GM12878 (cell line): ENCODE measurements around the gene ZSCAN10. TPM values are rescaled to one million over a fixed set of nuclear protein-coding genes. Genes with fewer than 3 reads are reported as not detected.

Experiments used
- ATAC-seq: fragments of 200-7000 bp; cut with Tn5 transposase; 3 replicates; pipeline ENCODE4 v1.9.1; 2020; ENCODE audit warnings: mild to moderate bottlenecking, moderate library complexity
- BruUV-seq: library from RNA; stranded (reverse); fragments of 400-500 nt; replicated peaks from 2 replicates; lab custom pipeline; 2021; lab: Mats Ljungman, UMichigan
- CTCF ChIA-PET: fragments of 300-600 bp; sonication (Branson Sonifier 250); formaldehyde crosslinking; extraction: SDS; loops from one replicate; lab custom pipeline; 2021; ENCODE audit warnings: inconsistent platforms; lab: Yijun Ruan, JAX
- POLR2A ChIA-PET: fragments of 350-600 bp; formaldehyde crosslinking; extraction: SDS; loops from one replicate; lab custom pipeline; 2021; ENCODE audit warnings: inconsistent platforms; lab: Charles Lee
- RAD21 ChIA-PET: fragments of 300-600 bp; sonication (Branson Sonifier 250); formaldehyde crosslinking; loops from one replicate; lab custom pipeline; 2023; ENCODE audit warnings: antibody characterized with exemption; ENCODE audit not compliant: unreplicated experiment; lab: Charles Lee
- SMC1A ChIA-PET: fragments of 300-600 bp; sonication (Branson Sonifier 250); formaldehyde crosslinking; loops from one replicate; lab custom pipeline; 2023; ENCODE audit not compliant: unreplicated experiment, uncharacterized antibody; lab: Charles Lee
- DNase-seq: peaks from one replicate; pipeline ENCODE4 v3.0.0-alpha.2; 2011; ENCODE audit warnings: low read depth, low spot score
- FAIRE-seq: peaks from 3 replicates; lab custom pipeline; 2011; peaks lifted over from hg19 to GRCh38; lab: Jason Lieb, UNC
- H2AFZ ChIP-seq: 2 replicates; pipeline ENCODE4 v1.6.0; 2011; ENCODE audit warnings: low read depth, low read length, control low read depth; ENCODE audit not compliant: control insufficient read depth
- H3K27ac ChIP-seq: 2 replicates; pipeline ENCODE4 v1.5.1; 2011; ENCODE audit warnings: control low read depth; ENCODE audit not compliant: control insufficient read depth, insufficient read depth
- H3K27me3 ChIP-seq, 2 experiments: replicated peaks in 1 of 2; 2 replicates each; pipeline versions ENCODE4 v1.6.0 to v1.6.1; 2011; ENCODE audit warnings: low read length in 1 of 2; ENCODE audit not compliant: control insufficient read depth in 2 of 2, insufficient read depth in 2 of 2
- H3K36me3 ChIP-seq, 2 experiments: 2 replicates each; pipeline ENCODE4 v1.5.1; 2011; ENCODE audit warnings: low read length in 1 of 2; ENCODE audit not compliant: control insufficient read depth in 2 of 2, insufficient read depth in 2 of 2
- H3K4me1 ChIP-seq: 2 replicates; pipeline ENCODE4 v1.6.1; 2011; ENCODE audit warnings: mild to moderate bottlenecking, low read length, moderate library complexity, mixed read lengths; ENCODE audit not compliant: control insufficient read depth, insufficient read depth
- H3K4me2 ChIP-seq: 2 replicates; pipeline ENCODE4 v1.6.0; 2011; ENCODE audit warnings: control low read depth; ENCODE audit not compliant: control insufficient read depth, insufficient read depth
- H3K4me3 ChIP-seq: fragments of 200-600 bp; sonication (generic); 2 replicates; pipeline ENCODE4 v1.5.1; 2016
- H3K79me2 ChIP-seq: 2 replicates; pipeline ENCODE4 v1.6.0; 2011; ENCODE audit warnings: low read length; ENCODE audit not compliant: control insufficient read depth, insufficient read depth
- H3K9ac ChIP-seq: 2 replicates; pipeline ENCODE4 v1.8.0; 2011; ENCODE audit warnings: low read length, control low read depth, mixed read lengths; ENCODE audit not compliant: control insufficient read depth, insufficient read depth
- H3K9me3 ChIP-seq: replicated peaks from 3 replicates; pipeline ENCODE4 v1.5.1; 2011; ENCODE audit warnings: mild to moderate bottlenecking, low read length; ENCODE audit not compliant: control insufficient read depth, insufficient read depth
- H4K20me1 ChIP-seq: 2 replicates; pipeline ENCODE4 v1.6.0; 2011; ENCODE audit not compliant: control insufficient read depth, insufficient read depth
- CREM ChIP-seq: IDR thresholded peaks from 2 replicates; pipeline ENCODE4 v1.6.1; 2014; ENCODE audit warnings: antibody characterized with exemption, low read depth
- E2F4 ChIP-seq: IDR thresholded peaks from 2 replicates; pipeline ENCODE4 v1.6.1; 2012; ENCODE audit warnings: low read depth, low read length, improper control_type of control experiment
- IKZF2 ChIP-seq, 2 experiments: fragments of 450-650 bp; IDR thresholded peaks; 2 replicates each; pipeline ENCODE4 v1.6.1; 2017; ENCODE audit warnings: mild to moderate bottlenecking in 2 of 2, moderate library complexity in 2 of 2
- IRF4 ChIP-seq: IDR thresholded peaks from 2 replicates; pipeline ENCODE4 v1.6.1; 2011; ENCODE audit warnings: low read depth, low read length
- NBN ChIP-seq: fragments of 450-650 bp; IDR thresholded peaks from 2 replicates; pipeline ENCODE4 v1.6.1; 2016
- NR2C1 ChIP-seq: fragments of 450-650 bp; IDR thresholded peaks from 2 replicates; pipeline ENCODE4 v1.6.1; 2017; ENCODE audit warnings: antibody characterized with exemption, mild to moderate bottlenecking, moderate library complexity
- NR2C2 ChIP-seq: IDR thresholded peaks from 2 replicates; pipeline ENCODE4 v1.6.1; 2011; ENCODE audit warnings: borderline replicate concordance, low read depth; ENCODE audit not compliant: control insufficient read depth, insufficient read length
- RAD21 ChIP-seq: IDR thresholded peaks from 2 replicates; pipeline ENCODE4 v1.6.1; 2011; ENCODE audit warnings: mild to moderate bottlenecking, low read depth, low read length, moderate library complexity; ENCODE audit not compliant: insufficient read depth
- RUNX3 ChIP-seq: IDR thresholded peaks from 2 replicates; pipeline ENCODE4 v1.6.1; 2012; ENCODE audit warnings: low read length, inconsistent platforms
- SIN3A ChIP-seq: IDR thresholded peaks from 2 replicates; pipeline ENCODE4 v1.6.1; 2012; ENCODE audit warnings: low read depth, low read length, improper control_type of control experiment
- SMARCA5 ChIP-seq: fragments of 450-650 bp; IDR thresholded peaks from 2 replicates; pipeline ENCODE4 v1.6.1; 2017; ENCODE audit warnings: mild to moderate bottlenecking
- SP1 ChIP-seq: IDR thresholded peaks from one replicate; pipeline ENCODE4 v1.6.1; 2011; ENCODE audit warnings: low read depth, low read length
- STAT3 ChIP-seq: IDR thresholded peaks from 2 replicates; pipeline ENCODE4 v1.6.1; 2011; ENCODE audit warnings: low read depth, low read length, improper control_type of control experiment
- TCF3 ChIP-seq: IDR thresholded peaks from 2 replicates; pipeline ENCODE4 v1.6.1; 2012; ENCODE audit warnings: low read depth, mild to moderate bottlenecking, low read length, borderline replicate concordance; ENCODE audit not compliant: insufficient read depth
- ZBTB11 ChIP-seq: fragments of 450-650 bp; formaldehyde crosslinking; IDR thresholded peaks from 2 replicates; pipeline ENCODE4 v1.5.0; 2022; ENCODE audit warnings: mild to moderate bottlenecking, missing genetic modification characterization
- ZNF274 ChIP-seq: IDR thresholded peaks from one replicate; pipeline ENCODE4 v1.8.0; 2011; ENCODE audit not compliant: insufficient read length, insufficient read depth
- ZNF622 ChIP-seq: fragments of 450-650 bp; IDR thresholded peaks from 2 replicates; pipeline ENCODE4 v1.6.1; 2017; ENCODE audit warnings: mild to moderate bottlenecking, inconsistent platforms
- WGBS: methylation state at CpG from one replicate; pipeline ENCODE4 v1.1.6; 2016; ENCODE audit warnings: low lambda C conversion rate; ENCODE audit not compliant: insufficient replicate concordance, insufficient coverage; ENCODE audit errors: missing lambda C conversion rate; 5-methylcytosine and 5-hydroxymethylcytosine counted together
- in situ Hi-C: fragments of 300-500 bp; cut with MboI; formaldehyde crosslinking; loops from 9 replicates; pipeline ENCODE4 v1.14.3; 2018; ENCODE audit warnings: mixed read lengths
- intact Hi-C: fragments of 100-400 bp; cut with micrococcal nuclease; formaldehyde crosslinking; loops from one replicate; pipeline ENCODE4 v1.14.2; 2022; ENCODE audit not compliant: unreplicated experiment
- polyA plus RNA-seq, 11 experiments: library from polyadenylated mRNA; depleted of rRNA in 4 of 11; unstranded in 6 of 11; stranded (reverse) in 5 of 11; fragments of >200 nt; fragmentation: Nextera tagmentation in 4 of 11; fragmentation: Illumina TruSeq in 1 of 11; extraction: Ambion mirVana in 4 of 11; extraction: Trizol in 1 of 11; gene quantifications; 1 replicate in 1 of 11; 2 replicates in 10 of 11; pipeline versions ENCODE4 v1.2.1 to v1.2.3, GENCODE V29; 2011 to 2016; ENCODE audit warnings: inconsistent platforms in 2 of 11, missing spikeins in 2 of 11, low read depth in 1 of 11
- total RNA-seq, 4 experiments: library from RNA; depleted of rRNA in 3 of 4; stranded (reverse); fragments of >200 nt in 3 of 4; fragmentation: Illumina TruSeq in 1 of 4; extraction: Trizol in 1 of 4; gene quantifications; 2 replicates each; pipeline versions ENCODE4 v1.2.1 to v1.2.3, GENCODE V29; 2013 to 2021

Gene ZSCAN10
- total and polyA plus RNA-seq, 10 of the 15 experiments (the other 5 are each of a cell fraction or from before 2014, with no cell fraction given): 0.06 to 0.33 TPM; not detected in 8

- TF ChIP-seq ZBTB11 (CRISPR knock-in tag) (no peak), IKZF2 (IDR thresholded peaks at IDR 0.05) (peak; percentile 26 to 44; a peak in 1 of 4 replicates), TCF3 (no peak)
Measured at GRCh38 chr16:3101841-3102470, 2.9 kb upstream of the ZSCAN10 start (continued).

- ChIA-PET SMC1A (interaction anchor here (0.9 to 7.4 kb wide), 4 partner anchors 11 to 31 kb away, joined by 4 to 67 read pairs (median 6); partner anchors contain the start of gene ZNF205), RAD21 (interaction anchor here (0.7 to 5.0 kb wide), 4 partner anchors 24 to 399 kb away, joined by 3 to 38 read pairs (median 4); no protein-coding TSS in a partner anchor), POLR2A (interaction anchor here (0.7 to 2.0 kb wide), 8 partner anchors 21 to 365 kb away, joined by 3 to 10 read pairs (median 6); no protein-coding TSS in a partner anchor), CTCF (interaction anchor here (0.7 to 21.2 kb wide), 14 partner anchors 10 to 73 kb away, joined by 3 to 396 read pairs (median 4); no protein-coding TSS in a partner anchor)
- no peaks in the 10 kb centered on the region for H4K20me1 ChIP-seq
- peak overlapping the region; percentile 27; the same call in 1 of the 2 replicates for H3K27ac ChIP-seq
- H2AFZ ChIP-seq: peak overlapping the region; percentile 62
- no TSS peak for BruUV-seq
- peak overlapping the region; percentile 34; the same call in 1 of the 2 replicates for H3K4me3 ChIP-seq
- H3K27me3 ChIP-seq: no peaks in the 10 kb centered on the region
- H3K36me3 ChIP-seq: no peaks in the 10 kb centered on the region
- FAIRE-seq (peak; percentile 85), DNase-seq (no peak), ATAC-seq (peak; percentile 39)
- 53% methylated on average over 26 of the region's 29 CpGs for WGBS
- intact Hi-C loops (loop anchor here (2.0 kb wide), 1 partner anchor 24 kb away; no protein-coding TSS in a partner anchor), in situ Hi-C loops (no loop called here)
- H3K9me3 ChIP-seq: no peaks in the 10 kb centered on the region
- no peaks in the 10 kb centered on the region for H3K79me2 ChIP-seq
- peak overlapping the region; percentile 30; the same call in 1 of the 2 replicates for H3K9ac ChIP-seq
- H3K4me1 ChIP-seq: peaks cover 25% of the 10 kb centered on the region
- peak overlapping the region; percentile 45 for H3K4me2 ChIP-seq
- no peak for TF ChIP-seq NR2C2
- no peak for TF ChIP-seq SIN3A
- peak; percentile 57; the same call in 1 of the 2 replicates for TF ChIP-seq CREM
- TF ChIP-seq SP1: no peak
- peak; percentile 70 for TF ChIP-seq RUNX3
- peak; percentile 26; the same call in 1 of the 2 replicates for TF ChIP-seq RAD21
- no peak for TF ChIP-seq TCF3
- no peak for TF ChIP-seq ZNF622
- TF ChIP-seq STAT3: no peak
- no peak for TF ChIP-seq E2F4
- TF ChIP-seq NR2C1: no peak
- TF ChIP-seq ZNF274: no peak
- peak; percentile 59; the same call in 1 of the 2 replicates for TF ChIP-seq NBN
- TF ChIP-seq IRF4: peak; percentile 50; the same call in 1 of the 2 replicates
- TF ChIP-seq SMARCA5: peak; percentile 50; the same call in 1 of the 2 replicates
Measured at GRCh38 chr16:3101018-3101840, 2.1 kb upstream of the ZSCAN10 start.
